Astrocyte (in vitro differentiated cells and primary cell): ENCODE results near the gene NANOS1. TPM values are rescaled to one million over a fixed set of nuclear protein-coding genes. Genes with fewer than 3 reads are reported as not detected.

Source experiments
- DNase-seq: peaks from one replicate; pipeline ENCODE4 v3.0.0-alpha.2; 2010; ENCODE audit warnings: low read depth
- FAIRE-seq: peaks from 2 replicates; lab custom pipeline; 2011; peaks lifted over from hg19 to GRCh38; lab: Jason Lieb, UNC
- H2AFZ ChIP-seq: 2 replicates; pipeline ENCODE4 v1.6.0; 2012; ENCODE audit warnings: low read depth, low read length, inconsistent platforms
- H3K27ac ChIP-seq: 2 replicates; pipeline ENCODE4 v1.5.1; 2011; ENCODE audit warnings: low read depth, low read length, inconsistent platforms
- H3K27me3 ChIP-seq: 2 replicates; pipeline ENCODE4 v1.6.0; 2011; ENCODE audit warnings: low read length, inconsistent platforms; ENCODE audit not compliant: insufficient read depth
- H3K36me3 ChIP-seq: 2 replicates; pipeline ENCODE4 v1.5.1; 2011; ENCODE audit warnings: low read length, inconsistent platforms; ENCODE audit not compliant: insufficient read depth
- H3K4me1 ChIP-seq: 2 replicates; pipeline ENCODE4 v1.5.1; 2011; ENCODE audit warnings: low read length, inconsistent platforms; ENCODE audit not compliant: insufficient read depth
- H3K4me2 ChIP-seq: 2 replicates; pipeline ENCODE4 v1.6.0; 2012; ENCODE audit warnings: low read length, inconsistent platforms
- H3K4me3 ChIP-seq: 2 replicates; pipeline ENCODE4 v1.5.1; 2011; ENCODE audit warnings: low read depth, mild to moderate bottlenecking, low read length, inconsistent platforms; ENCODE audit not compliant: insufficient read depth
- H3K79me2 ChIP-seq: 2 replicates; pipeline ENCODE4 v1.6.0; 2012; ENCODE audit warnings: mild to moderate bottlenecking, low read length, inconsistent platforms; ENCODE audit not compliant: insufficient read depth
- H3K9ac ChIP-seq: 2 replicates; pipeline ENCODE4 v1.6.0; 2012; ENCODE audit warnings: mild to moderate bottlenecking, low read length, inconsistent platforms
- H3K9me3 ChIP-seq: 2 replicates; pipeline ENCODE4 v1.5.1; 2012; ENCODE audit warnings: low read depth, mild to moderate bottlenecking, low read length, inconsistent platforms; ENCODE audit not compliant: insufficient read depth
- H4K20me1 ChIP-seq: 2 replicates; pipeline ENCODE4 v1.6.0; 2012; ENCODE audit warnings: low read length, inconsistent platforms; ENCODE audit not compliant: insufficient read depth
- H3K27ac Mint-ChIP-seq: one replicate; pipeline ENCODE4 v1.8.0; 2021; ENCODE audit warnings: mild to moderate bottlenecking, mixed read lengths; ENCODE audit not compliant: unreplicated experiment
- H3K27me3 Mint-ChIP-seq: one replicate; pipeline ENCODE4 v1.8.0; 2021; ENCODE audit warnings: low read depth, mixed read lengths; ENCODE audit not compliant: unreplicated experiment
- H3K36me3 Mint-ChIP-seq: one replicate; pipeline ENCODE4 v1.8.0; 2021; ENCODE audit warnings: low read depth, mixed read lengths; ENCODE audit not compliant: unreplicated experiment
- H3K4me1 Mint-ChIP-seq: one replicate; pipeline ENCODE4 v1.8.0; 2021; ENCODE audit warnings: low read depth, mixed read lengths; ENCODE audit not compliant: unreplicated experiment
- H3K4me3 Mint-ChIP-seq: one replicate; pipeline ENCODE4 v1.8.0; 2021; ENCODE audit warnings: mild to moderate bottlenecking, moderate library complexity, mixed read lengths; ENCODE audit not compliant: unreplicated experiment
- H3K9me3 Mint-ChIP-seq: one replicate; pipeline ENCODE4 v1.8.0; 2021; ENCODE audit warnings: mild to moderate bottlenecking, mixed read lengths; ENCODE audit not compliant: unreplicated experiment
- CTCF ChIP-seq: IDR thresholded peaks from 2 replicates; pipeline ENCODE4 v1.5.1; 2011; ENCODE audit warnings: low read depth, mild to moderate bottlenecking, inconsistent platforms, low read length, moderate library complexity; ENCODE audit not compliant: insufficient read depth
- EZH2 ChIP-seq: IDR thresholded peaks from 2 replicates; pipeline ENCODE4 v1.6.1; 2012; ENCODE audit warnings: mild to moderate bottlenecking, low read length, inconsistent platforms; ENCODE audit not compliant: insufficient read depth
- total RNA-seq: library from RNA; stranded (reverse); gene quantifications from 2 replicates; pipeline ENCODE4 v1.2.1, GENCODE V29; 2021

The NANOS1 gene
- total RNA-seq, 1 donor from 2014 or later = 4.7 TPM

GRCh38 chr10:119006451-119007210, 22.9 kb upstream of the NANOS1 start:
- peaks cover 19% of the 10 kb centered on the region for H3K4me1 ChIP-seq
- Mint-ChIP-seq H3K9me3 (no peaks in the 10 kb centered on the region), H3K27ac (peak overlapping the region; percentile 37), H3K4me3 (no peak overlapping the region), H3K36me3 (no peaks in the 10 kb centered on the region), H3K27me3 (no peaks in the 10 kb centered on the region), H3K4me1 (peaks cover 30% of the 10 kb centered on the region)
- no peaks in the 10 kb centered on the region for H3K36me3 ChIP-seq
- H3K9me3 ChIP-seq = no peaks in the 10 kb centered on the region
- H3K4me2 ChIP-seq = peak overlapping the region; percentile 60
- H3K9ac ChIP-seq = no peak overlapping the region
- peaks cover 5% of the 10 kb centered on the region for H3K27me3 ChIP-seq
- TF ChIP-seq CTCF = peak; percentile 10
- no peak for TF ChIP-seq EZH2
- peak; percentile 91 for FAIRE-seq
- H4K20me1 ChIP-seq = peaks cover 9% of the 10 kb centered on the region
- H3K27ac ChIP-seq = peak overlapping the region; percentile 37
- H3K4me3 ChIP-seq = no peak overlapping the region
- H2AFZ ChIP-seq = no peak overlapping the region
- H3K79me2 ChIP-seq = no peaks in the 10 kb centered on the region
- DNase-seq = peak; percentile 99

GRCh38 chr10:119007211-119007574, 22.3 kb upstream of the NANOS1 start:
- Mint-ChIP-seq H3K27ac (no peak overlapping the region), H3K36me3 (no peaks in the 10 kb centered on the region), H3K9me3 (no peaks in the 10 kb centered on the region), H3K4me1 (peaks cover 30% of the 10 kb centered on the region), H3K27me3 (no peaks in the 10 kb centered on the region), H3K4me3 (no peak overlapping the region)
- Histone ChIP-seq H3K79me2 (no peaks in the 10 kb centered on the region), H3K4me2 (peak overlapping the region; percentile 60), H3K27ac (no peak overlapping the region), H3K9ac (no peak overlapping the region), H4K20me1 (peaks cover 9% of the 10 kb centered on the region), H3K4me3 (no peak overlapping the region), H3K4me1 (peaks cover 19% of the 10 kb centered on the region), H2AFZ (no peak overlapping the region), H3K9me3 (no peaks in the 10 kb centered on the region), H3K27me3 (peaks cover 5% of the 10 kb centered on the region), H3K36me3 (no peaks in the 10 kb centered on the region)
- TF ChIP-seq CTCF = no peak
- TF ChIP-seq EZH2 = no peak
- FAIRE-seq = no peak
- no peak for DNase-seq

- no peak overlapping the region for H3K4me2 ChIP-seq
- H3K27ac ChIP-seq = no peak overlapping the region
- Mint-ChIP-seq H3K36me3 (no peaks in the 10 kb centered on the region), H3K4me1 (peaks cover 28% of the 10 kb centered on the region), H3K9me3 (no peaks in the 10 kb centered on the region), H3K4me3 (no peak overlapping the region), H3K27ac (no peak overlapping the region), H3K27me3 (no peaks in the 10 kb centered on the region)
- DNase-seq = peak; percentile 37
- H4K20me1 ChIP-seq = no peaks in the 10 kb centered on the region
- no peaks in the 10 kb centered on the region for H3K9me3 ChIP-seq
- H3K4me1 ChIP-seq = peaks cover 31% of the 10 kb centered on the region
- no peaks in the 10 kb centered on the region for H3K36me3 ChIP-seq
- TF ChIP-seq CTCF = no peak
- no peak for TF ChIP-seq EZH2
- FAIRE-seq = no peak
- no peak overlapping the region for H3K9ac ChIP-seq
- H3K79me2 ChIP-seq = no peaks in the 10 kb centered on the region
- no peaks in the 10 kb centered on the region for H3K27me3 ChIP-seq
- H2AFZ ChIP-seq = no peak overlapping the region
- H3K4me3 ChIP-seq = no peak overlapping the region
Measured at GRCh38 chr10:119020627-119020946, 8.9 kb upstream of the NANOS1 start.
